Central memory CD4-positive, alpha-beta T cell (primary cell): ENCODE measurements around the gene FGR.
"Not testable (repeated sequence)": the region's sequence is repeated elsewhere in the genome, so short reads cannot be mapped to it uniquely, and the experiment has no call there.

Source experiments
- DNase-seq: peaks from one replicate; pipeline ENCODE4 v3.0.0; 2022

Gene FGR

GRCh38 chr1:27634177-27634984 is 604 bp downstream of the FGR start:
- DNase-seq = peak; percentile 52

GRCh38 chr1:27633640-27634176 is 1.3 kb downstream of the FGR start:
- no peak for DNase-seq

GRCh38 chr1:27633298-27633610 is 1.7 kb downstream of the FGR start:
- no peak for DNase-seq

- DNase-seq = peak; percentile 8
Measured at GRCh38 chr1:27632387-27633297, 2.3 kb downstream of the FGR start.

GRCh38 chr1:27630859-27631491 is 4.0 kb downstream of the FGR start:
- no peak for DNase-seq

GRCh38 chr1:27628712-27629111 is 6.3 kb downstream of the FGR start:
- no peak for DNase-seq

DNA sequence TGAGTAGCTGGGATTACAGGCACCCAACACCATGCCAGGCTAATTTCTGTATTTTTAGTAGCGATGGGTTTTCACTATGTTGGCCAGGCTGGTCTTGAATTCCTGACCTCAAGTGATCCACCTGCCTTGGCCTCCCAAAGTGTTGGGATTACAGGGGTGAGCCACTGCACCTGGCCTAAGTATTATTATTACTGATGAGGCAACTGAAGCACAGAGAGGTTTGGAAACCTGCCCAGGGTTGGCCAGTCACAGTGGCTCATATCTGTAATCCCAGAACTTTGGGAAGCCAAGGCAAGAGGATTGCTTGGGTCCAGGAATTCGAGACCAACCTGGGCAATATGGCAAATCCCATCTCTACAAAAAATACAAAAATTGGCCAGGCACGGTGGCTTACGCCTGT is 7.3 kb downstream of the FGR start:
- DNase-seq = not testable (repeated sequence)

GRCh38 chr1:27627061-27627460 is 7.9 kb downstream of the FGR start:
- no peak for DNase-seq

DNA sequence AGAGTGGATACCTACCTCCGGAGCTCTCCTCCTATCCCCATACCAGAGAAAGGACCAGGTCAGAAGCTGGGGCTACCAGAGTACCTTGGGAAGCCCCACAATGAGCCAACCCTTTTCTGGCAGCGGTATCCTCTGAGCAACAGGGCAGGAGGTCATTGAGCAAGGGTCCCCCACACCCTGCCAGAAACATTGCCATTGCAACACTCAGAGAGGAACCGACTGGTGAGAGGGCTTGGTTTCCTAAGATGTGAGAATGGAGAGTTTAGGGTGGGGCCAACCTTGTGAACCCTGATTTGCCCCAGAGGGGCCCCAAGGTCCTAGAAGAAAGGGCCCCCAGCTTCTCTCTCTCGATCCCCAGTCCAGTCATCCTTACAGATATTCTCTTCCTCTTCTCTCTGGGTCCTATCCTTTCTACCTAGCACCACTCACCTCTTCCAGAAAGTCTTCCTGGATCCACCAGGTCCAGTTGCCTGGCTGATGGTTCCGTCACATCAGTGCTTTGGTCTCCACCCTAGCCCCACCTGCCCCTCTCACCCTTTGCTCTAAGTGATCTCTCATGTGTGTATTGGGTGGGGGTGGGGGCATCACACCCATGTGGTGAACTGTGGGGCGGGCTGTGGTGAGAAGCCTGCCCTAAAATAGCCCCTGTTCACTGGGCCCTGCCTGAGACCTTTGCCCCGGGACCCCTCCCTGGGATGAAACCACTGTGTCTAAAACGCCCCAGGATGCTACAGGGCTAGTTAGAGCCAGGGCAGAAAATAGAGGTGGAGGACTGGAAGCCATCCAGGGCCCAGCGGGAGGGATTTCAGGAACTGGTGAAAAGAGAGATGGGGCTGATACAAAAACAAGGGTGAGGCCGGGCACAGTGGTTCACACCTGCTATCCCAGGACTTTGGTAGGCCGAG is 8.7 kb downstream of the FGR start:
- DNase-seq = no peak

DNA sequence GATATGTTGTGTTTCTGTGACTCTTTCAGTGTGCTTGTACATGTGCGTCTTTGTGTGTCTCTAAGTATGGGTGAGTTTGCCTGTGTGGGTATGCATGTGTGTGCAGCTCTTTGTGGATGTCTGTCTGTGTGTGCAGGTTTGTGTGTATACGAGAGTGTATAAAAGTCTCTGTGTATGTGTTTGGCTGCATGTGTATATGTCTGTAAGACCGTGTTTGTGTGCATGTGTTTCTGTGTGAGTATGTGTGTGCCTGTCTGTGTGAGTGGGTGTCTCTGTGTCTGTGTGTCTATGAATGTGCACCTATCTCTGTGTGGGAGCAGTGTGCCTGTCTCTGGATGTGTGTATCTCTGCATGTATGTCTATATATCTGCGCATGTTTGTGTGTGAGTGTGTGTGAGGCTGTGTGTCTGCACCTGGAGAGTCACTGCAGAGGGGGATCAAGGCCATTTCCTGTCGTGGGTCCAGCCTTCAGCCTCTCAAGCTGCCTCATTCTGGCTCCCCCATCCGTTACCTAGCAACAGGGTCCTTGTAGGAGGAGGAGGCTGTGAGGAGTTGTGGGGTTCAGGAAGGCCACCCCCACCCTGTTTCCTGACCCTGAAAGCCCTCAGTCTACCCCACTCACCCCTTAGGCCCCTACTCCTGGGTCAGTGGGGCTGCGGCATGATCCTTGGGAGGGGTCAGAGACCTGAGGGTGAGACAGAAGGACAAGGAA is 10.4 kb downstream of the FGR start:
- no peak for DNase-seq

GRCh38 chr1:27623327-27624212 is 11.4 kb downstream of the FGR start:
- no peak for DNase-seq

- no peak for DNase-seq
Measured at GRCh38 chr1:27622828-27623227, 12.2 kb downstream of the FGR start.

DNA sequence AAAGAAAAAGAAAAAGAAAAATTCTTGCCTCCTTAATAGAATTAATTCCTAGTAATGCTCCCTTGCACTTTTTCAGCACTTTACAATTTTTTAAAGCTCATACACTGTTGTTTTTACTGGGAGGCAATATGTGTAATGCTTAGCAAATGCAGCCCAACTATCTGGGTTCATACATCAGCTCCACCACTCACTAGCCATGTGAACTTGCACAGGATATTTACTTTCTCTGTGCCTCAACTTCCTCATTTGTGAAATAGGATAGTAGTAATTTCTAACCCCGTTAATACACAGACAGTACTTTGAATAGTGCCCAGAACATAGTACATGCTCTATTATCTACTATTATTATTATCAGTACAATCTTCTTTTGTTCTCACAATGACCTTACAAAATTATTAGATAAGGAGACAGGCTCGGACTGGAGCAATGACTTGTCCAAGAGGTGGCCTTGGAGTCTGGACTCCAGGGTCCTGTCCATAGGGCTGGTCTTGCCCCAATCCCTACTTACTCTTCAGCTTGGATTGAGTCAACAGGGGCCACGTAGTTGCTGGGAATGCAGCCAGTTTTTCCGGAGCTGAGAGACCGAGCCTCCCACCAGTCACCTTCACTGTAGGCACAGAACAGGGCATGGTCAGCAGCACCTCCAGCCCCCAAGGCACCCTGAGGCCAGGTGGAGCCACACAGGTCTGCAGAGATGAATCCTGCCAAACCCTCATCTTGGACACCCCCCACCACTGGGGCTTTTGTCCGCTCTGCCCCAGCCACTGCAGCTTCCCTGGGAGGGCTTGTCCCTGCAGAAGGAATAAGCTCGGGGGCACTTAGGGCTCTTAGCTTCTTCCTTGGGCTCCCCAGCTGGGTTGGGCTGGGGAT is 13.7 kb downstream of the FGR start:
- DNase-seq = no peak

- DNase-seq = not testable (repeated sequence)
Measured at GRCh38 chr1:27619782-27620438, 15.1 kb downstream of the FGR start.

DNA sequence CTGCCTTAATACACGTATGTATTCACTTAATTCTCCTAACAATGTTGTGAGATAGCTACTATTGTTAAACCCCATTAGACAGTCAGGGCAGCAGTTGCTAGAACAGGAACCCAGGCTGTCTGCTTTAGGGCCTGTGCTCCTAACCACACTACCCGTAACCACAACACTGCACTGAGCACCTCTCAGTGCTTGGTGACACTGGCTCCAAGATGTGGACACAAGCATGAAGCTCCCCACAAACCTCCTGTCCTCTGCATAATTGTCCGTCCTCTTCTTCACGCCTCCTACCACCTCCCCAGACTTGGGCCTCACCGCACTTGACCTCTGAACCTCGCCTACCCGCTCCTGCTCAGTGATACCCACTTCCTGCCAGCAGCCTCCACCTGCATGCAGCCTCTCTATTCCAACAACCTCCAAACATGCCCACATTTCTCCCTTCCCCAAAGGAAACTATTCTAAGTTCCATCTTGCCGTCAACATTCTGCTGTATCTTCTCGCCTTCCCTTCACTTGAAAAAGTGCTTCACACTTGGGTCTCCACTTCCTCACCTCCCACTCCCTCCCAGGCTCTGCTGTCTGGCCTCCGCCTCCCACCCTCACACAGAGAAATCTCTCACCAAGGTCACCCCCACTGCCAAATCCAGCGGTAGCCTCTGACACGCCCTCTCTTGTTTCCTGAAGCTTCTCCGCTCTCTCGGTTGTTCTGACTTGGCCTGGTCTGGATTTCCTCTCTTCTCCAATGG is 16.5 kb downstream of the FGR start:
- DNase-seq = peak; percentile 58

DNA sequence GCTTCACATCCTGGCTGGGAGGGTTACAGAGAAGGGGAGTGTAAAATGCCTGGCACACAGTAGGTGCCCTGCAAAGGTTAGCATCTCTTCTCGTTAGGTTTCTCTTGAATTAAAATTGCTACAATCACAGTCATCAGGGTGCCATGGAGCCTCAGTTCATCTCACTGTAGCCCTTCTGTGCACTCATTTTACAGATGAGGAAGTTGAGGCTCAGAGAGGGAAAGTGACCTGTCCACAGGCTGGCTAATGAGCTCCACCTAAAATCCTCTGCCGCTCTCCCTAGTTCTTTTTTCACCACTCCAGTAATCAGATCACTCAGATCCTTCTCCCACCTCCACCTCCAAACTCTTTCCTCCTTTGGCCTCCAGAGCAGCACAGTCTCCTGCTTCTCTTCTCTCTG is 17.6 kb downstream of the FGR start:
- no peak for DNase-seq

- DNase-seq = no peak
Measured at GRCh38 chr1:27616441-27616840, 18.5 kb downstream of the FGR start.
